ENCODE measurements around the gene JADE2. TPM values are rescaled to one million over a fixed set of nuclear protein-coding genes. Genes with fewer than 3 reads are reported as not detected.

The JADE2 gene
- total RNA-seq, 4 donors from 2014 or later, result 9.1 to 32.8 (median 14.9) TPM

- Histone ChIP-seq H3K27ac (peak overlapping the region; percentile 89 to 99 (median 96)), H3K4me1 (peaks cover 49 to 79% (median 53%) of the 10 kb centered on the region in 3 donors), H3K4me3 (peak overlapping the region; percentile 79 to 98 (median 90)), H3K9me3 (no peaks in the 10 kb centered on the region), H3K36me3 (no peaks in the 10 kb centered on the region), H3K27me3 (no peaks in the 10 kb centered on the region)
- intact Hi-C loops (cut with DNase I), result loop anchor here (5.0 to 10.0 kb wide), 2 partner anchors 113 to 155 kb away; partner anchors contain the start of genes CDKN2AIPNL and UBE2B
- peak; percentile 55 for DNase-seq
- WGBS, 2 donors, result 0 to 5% methylated on average over 4 to 12 of the region's 57 CpGs
- TF ChIP-seq CTCF (IDR thresholded peaks at IDR 0.05), result peak; percentile 86 to 95 (median 94)
- peak in 2 of 4 donors; percentile 21 to 51 for TF ChIP-seq POLR2A (IDR thresholded peaks at IDR 0.05)
These were observed 1.9 kb downstream of the JADE2 start for GRCh38 chr5:134527156-134527960.

DNA sequence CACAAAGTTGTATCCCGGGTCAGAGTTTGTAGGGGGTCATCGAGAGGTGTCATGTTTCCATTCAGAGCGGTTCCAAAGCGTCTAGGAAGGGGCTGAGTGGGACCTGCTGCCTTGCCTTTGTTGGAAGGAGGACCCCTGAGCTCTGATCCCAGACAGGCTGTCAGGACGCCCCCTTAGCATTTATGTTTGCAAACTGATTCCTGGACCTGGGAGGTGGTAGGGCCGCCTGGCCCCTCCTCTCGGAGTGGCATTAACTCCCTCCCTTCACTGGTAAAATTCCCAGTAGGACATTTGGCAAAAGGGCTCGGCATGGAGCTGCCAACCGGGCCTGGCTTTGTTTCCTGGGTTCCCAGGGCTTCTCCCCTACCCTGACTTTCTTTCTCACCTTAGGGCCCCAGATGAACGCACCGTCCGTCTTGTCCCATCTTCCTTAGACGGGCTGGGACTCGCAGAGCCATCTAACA lies 2.5 kb downstream of the JADE2 start:
- H3K4me1 ChIP-seq, result peaks cover 53 to 85% (median 59%) of the 10 kb centered on the region in 3 donors
- TF ChIP-seq POLR2A (IDR thresholded peaks at IDR 0.05), result no peak
- no peak for TF ChIP-seq CTCF (IDR thresholded peaks at IDR 0.05)
- no peaks in the 10 kb centered on the region for H3K27me3 ChIP-seq
- peak overlapping the region; percentile 89 to 99 (median 96) for H3K27ac ChIP-seq
- no peaks in the 10 kb centered on the region for H3K9me3 ChIP-seq
- no peaks in the 10 kb centered on the region for H3K36me3 ChIP-seq
- no peak for DNase-seq
- H3K4me3 ChIP-seq, result peak overlapping the region; percentile 79 to 98 (median 90)
- WGBS, 2 donors, result 0 to 17% methylated on average over 3 to 13 of the region's 14 CpGs
- intact Hi-C loops (cut with DNase I), result loop anchor here (5.0 to 10.0 kb wide), 2 partner anchors 113 to 156 kb away; partner anchors contain the start of genes CDKN2AIPNL and UBE2B

- H3K27ac ChIP-seq, result peak overlapping the region in 3 of 4 donors; percentile 11 to 99 (median 96)
- no peaks in the 10 kb centered on the region for H3K27me3 ChIP-seq
- H3K4me1 ChIP-seq, result peaks cover 53 to 87% (median 61%) of the 10 kb centered on the region in 3 donors
- WGBS, 2 donors, result 46 to 47% methylated on average over 4 of the region's 4 CpGs
- no peak for DNase-seq
- peak overlapping the region in 2 of 4 donors; percentile 94 to 98 for H3K4me3 ChIP-seq
- H3K36me3 ChIP-seq, result no peaks in the 10 kb centered on the region
- H3K9me3 ChIP-seq, result no peaks in the 10 kb centered on the region
- TF ChIP-seq CTCF (IDR thresholded peaks at IDR 0.05), result no peak
- no peak for TF ChIP-seq POLR2A (IDR thresholded peaks at IDR 0.05)
- intact Hi-C loops (cut with DNase I), result loop anchor here (5.0 to 10.0 kb wide), 2 partner anchors 114 to 156 kb away; partner anchors contain the start of genes CDKN2AIPNL and UBE2B
These were observed 3.1 kb downstream of the JADE2 start for GRCh38 chr5:134528556-134528955.

DNA sequence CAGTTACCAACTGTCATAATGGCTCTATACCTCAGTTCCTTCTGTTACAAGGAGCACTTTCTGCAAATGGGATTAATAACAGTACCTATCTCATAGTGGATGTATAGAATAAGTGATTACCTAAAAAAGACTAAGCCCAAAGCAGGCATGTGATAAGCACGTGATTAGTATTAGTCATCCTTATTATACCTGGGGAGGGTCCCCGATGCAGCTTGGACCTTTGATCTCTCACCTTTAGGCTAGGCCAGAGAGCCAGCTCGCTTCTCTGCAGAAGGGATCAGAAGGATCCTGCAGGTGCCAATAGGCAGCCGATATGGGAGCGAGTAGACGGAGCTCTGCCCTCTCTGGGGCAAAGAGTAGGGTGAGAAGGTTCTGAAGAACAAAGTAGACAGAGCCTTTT lies 4.0 kb downstream of the JADE2 start:
- Histone ChIP-seq H3K36me3 (no peaks in the 10 kb centered on the region), H3K27ac (peak overlapping the region in 3 of 4 donors; percentile 49 to 78 (median 78)), H3K9me3 (no peaks in the 10 kb centered on the region), H3K27me3 (no peaks in the 10 kb centered on the region), H3K4me3 (no peak overlapping the region), H3K4me1 (peaks cover 47 to 87% (median 64%) of the 10 kb centered on the region in 3 donors)
- no peak for DNase-seq
- TF ChIP-seq POLR2A (IDR thresholded peaks at IDR 0.05), result no peak
- no peak for TF ChIP-seq CTCF (IDR thresholded peaks at IDR 0.05)
- intact Hi-C loops (cut with DNase I), result loop anchor here (5.0 to 10.0 kb wide), 2 partner anchors 115 to 157 kb away; partner anchors contain the start of genes CDKN2AIPNL and UBE2B
- 70 to 72% methylated on average over 5 to 6 of the region's 6 CpGs for WGBS, 2 donors
